ENCODE data around the gene CYP3A7. TPM values are rescaled to one million over a fixed set of nuclear protein-coding genes. Genes with fewer than 3 reads are reported as not detected.
A peak's percentile ranks its signal among the peaks of the same experiment; 100 is the strongest.
"Not testable (repeated sequence)": the region's sequence is repeated elsewhere in the genome, so short reads cannot be mapped to it uniquely, and the experiment has no call there.

The CYP3A7 gene
- total and polyA plus RNA-seq, 5 donors from 2014 or later = not detected

- ATAC-seq (ENCODE audit: low read depth in 2 of 2) (no peak), DNase-seq (no peak)
- H3K9me3 ChIP-seq (ENCODE audit: control insufficient read depth in 2 of 2, low read length in 2 of 2) = no peaks in the 10 kb centered on the region
- Mint-ChIP-seq H3K36me3 (peaks cover 26% of the 10 kb centered on the region), H3K4me1 (no peaks in the 10 kb centered on the region), H3K27me3 (peaks cover 4% of the 10 kb centered on the region), H3K27ac (peak overlapping the region in 1 of 3 donors; percentile 66), H3K4me3 (no peak overlapping the region), H3K9me3 (peaks cover 0 to 7% (median 0%) of the 10 kb centered on the region in 7 donors)
- H3K27me3 ChIP-seq (ENCODE audit: control insufficient read depth, insufficient read depth, low read length) = no peaks in the 10 kb centered on the region
- no peak overlapping the region for H3K27ac ChIP-seq (ENCODE audit: insufficient read depth, low read length, poor library complexity, severe bottlenecking)
- H3K4me1 ChIP-seq (ENCODE audit: control insufficient read depth, insufficient read depth, low read length, poor library complexity, severe bottlenecking) = no peaks in the 10 kb centered on the region
- H3K36me3 ChIP-seq (ENCODE audit: control insufficient read depth, insufficient read depth, low read length) = no peaks in the 10 kb centered on the region
- H3K4me3 ChIP-seq (ENCODE audit: low read depth, low read length) = no peak overlapping the region
These were observed 5.8 kb upstream of the CYP3A7 start for GRCh38 chr7:99740573-99741440.

GRCh38 chr7:99739699-99740572 is 4.9 kb upstream of the CYP3A7 start:
- Histone ChIP-seq H3K27me3 (ENCODE audit: control insufficient read depth, insufficient read depth, low read length) (no peaks in the 10 kb centered on the region), H3K9me3 (ENCODE audit: control insufficient read depth in 2 of 2, low read length in 2 of 2) (no peaks in the 10 kb centered on the region), H3K4me3 (ENCODE audit: low read depth, low read length) (no peak overlapping the region), H3K36me3 (ENCODE audit: control insufficient read depth, insufficient read depth, low read length) (no peaks in the 10 kb centered on the region), H3K27ac (ENCODE audit: insufficient read depth, low read length, poor library complexity, severe bottlenecking) (no peak overlapping the region), H3K4me1 (ENCODE audit: control insufficient read depth, insufficient read depth, low read length, poor library complexity, severe bottlenecking) (no peaks in the 10 kb centered on the region)
- ATAC-seq (ENCODE audit: low read depth in 2 of 2) (no peak), DNase-seq (no peak)
- Mint-ChIP-seq H3K27me3 (peaks cover 4% of the 10 kb centered on the region), H3K27ac (no peak overlapping the region), H3K36me3 (peaks cover 26% of the 10 kb centered on the region), H3K4me3 (no peak overlapping the region), H3K4me1 (no peaks in the 10 kb centered on the region), H3K9me3 (peaks cover 0 to 3% (median 0%) of the 10 kb centered on the region in 7 donors)

GRCh38 chr7:99737726-99738125 is 2.7 kb upstream of the CYP3A7 start:
- no peak for ATAC-seq (ENCODE audit: low read depth in 2 of 2)
- no peaks in the 10 kb centered on the region for H3K27me3 Mint-ChIP-seq

GRCh38 chr7:99736667-99737066 is 1.7 kb upstream of the CYP3A7 start:
- not testable (repeated sequence) for DNase-seq; ATAC-seq (ENCODE audit: low read depth in 2 of 2); H3K9me3 ChIP-seq (ENCODE audit: control insufficient read depth in 2 of 2, low read length in 2 of 2); H3K4me1 ChIP-seq (ENCODE audit: control insufficient read depth, insufficient read depth, low read length, poor library complexity, severe bottlenecking); H3K4me3 ChIP-seq (ENCODE audit: low read depth, low read length); H3K4me1 Mint-ChIP-seq; H3K27ac Mint-ChIP-seq; H3K27ac ChIP-seq (ENCODE audit: insufficient read depth, low read length, poor library complexity, severe bottlenecking); H3K4me3 Mint-ChIP-seq; H3K9me3 Mint-ChIP-seq; H3K27me3 ChIP-seq (ENCODE audit: control insufficient read depth, insufficient read depth, low read length); H3K36me3 ChIP-seq (ENCODE audit: control insufficient read depth, insufficient read depth, low read length); H3K27me3 Mint-ChIP-seq
- peaks cover 22% of the 10 kb centered on the region for H3K36me3 Mint-ChIP-seq

More at GRCh38 chr7:99737726-99738125, 2.7 kb upstream of the CYP3A7 start:
- Mint-ChIP-seq H3K27ac (no peak overlapping the region), H3K4me3 (no peak overlapping the region), H3K4me1 (no peaks in the 10 kb centered on the region), H3K36me3 (peaks cover 26% of the 10 kb centered on the region), H3K9me3 (no peaks in the 10 kb centered on the region)
- H3K36me3 ChIP-seq (ENCODE audit: control insufficient read depth, insufficient read depth, low read length) = no peaks in the 10 kb centered on the region
- H3K27ac ChIP-seq (ENCODE audit: insufficient read depth, low read length, poor library complexity, severe bottlenecking) = no peak overlapping the region
- no peak overlapping the region for H3K4me3 ChIP-seq (ENCODE audit: low read depth, low read length)
- H3K27me3 ChIP-seq (ENCODE audit: control insufficient read depth, insufficient read depth, low read length) = no peaks in the 10 kb centered on the region
- H3K4me1 ChIP-seq (ENCODE audit: control insufficient read depth, insufficient read depth, low read length, poor library complexity, severe bottlenecking) = no peaks in the 10 kb centered on the region
- DNase-seq = peak in 1 of 3 donors; percentile 13
- H3K9me3 ChIP-seq (ENCODE audit: control insufficient read depth in 2 of 2, low read length in 2 of 2) = no peaks in the 10 kb centered on the region

- Mint-ChIP-seq H3K9me3 (no peaks in the 10 kb centered on the region), H3K4me3 (no peak overlapping the region), H3K27me3 (no peaks in the 10 kb centered on the region), H3K27ac (no peak overlapping the region), H3K4me1 (no peaks in the 10 kb centered on the region), H3K36me3 (peaks cover 8% of the 10 kb centered on the region)
- no peaks in the 10 kb centered on the region for H3K27me3 ChIP-seq (ENCODE audit: control insufficient read depth, insufficient read depth, low read length)
- H3K4me1 ChIP-seq (ENCODE audit: control insufficient read depth, insufficient read depth, low read length, poor library complexity, severe bottlenecking) = no peaks in the 10 kb centered on the region
- H3K27ac ChIP-seq (ENCODE audit: insufficient read depth, low read length, poor library complexity, severe bottlenecking) = no peak overlapping the region
- no peak overlapping the region for H3K4me3 ChIP-seq (ENCODE audit: low read depth, low read length)
- H3K9me3 ChIP-seq (ENCODE audit: control insufficient read depth in 2 of 2, low read length in 2 of 2) = no peaks in the 10 kb centered on the region
- DNase-seq (peak in 1 of 3 donors; percentile 20), ATAC-seq (ENCODE audit: low read depth in 2 of 2) (no peak)
- no peaks in the 10 kb centered on the region for H3K36me3 ChIP-seq (ENCODE audit: control insufficient read depth, insufficient read depth, low read length)
These were observed 1.5 kb downstream of the CYP3A7 start for GRCh38 chr7:99733448-99733847.

GRCh38 chr7:99733003-99733402 is 2.0 kb downstream of the CYP3A7 start:
- Histone ChIP-seq H3K9me3 (ENCODE audit: control insufficient read depth in 2 of 2, low read length in 2 of 2) (no peaks in the 10 kb centered on the region), H3K4me3 (ENCODE audit: low read depth, low read length) (no peak overlapping the region), H3K27ac (ENCODE audit: insufficient read depth, low read length, poor library complexity, severe bottlenecking) (no peak overlapping the region), H3K27me3 (ENCODE audit: control insufficient read depth, insufficient read depth, low read length) (no peaks in the 10 kb centered on the region), H3K4me1 (ENCODE audit: control insufficient read depth, insufficient read depth, low read length, poor library complexity, severe bottlenecking) (no peaks in the 10 kb centered on the region), H3K36me3 (ENCODE audit: control insufficient read depth, insufficient read depth, low read length) (no peaks in the 10 kb centered on the region)
- Mint-ChIP-seq H3K4me3 (no peak overlapping the region), H3K27ac (no peak overlapping the region), H3K27me3 (no peaks in the 10 kb centered on the region), H3K4me1 (no peaks in the 10 kb centered on the region), H3K36me3 (peaks cover 5% of the 10 kb centered on the region), H3K9me3 (no peaks in the 10 kb centered on the region)
- no peak for DNase-seq
- ATAC-seq (ENCODE audit: low read depth in 2 of 2) = no peak

- H3K36me3 Mint-ChIP-seq = peaks cover 4% of the 10 kb centered on the region
- ATAC-seq (ENCODE audit: low read depth in 2 of 2) = no peak
These were observed 3.2 kb downstream of the CYP3A7 start for GRCh38 chr7:99731638-99732374.

More at GRCh38 chr7:99731638-99732374, 3.2 kb downstream of the CYP3A7 start:
- Mint-ChIP-seq H3K27me3 (no peaks in the 10 kb centered on the region), H3K9me3 (no peaks in the 10 kb centered on the region), H3K4me1 (no peaks in the 10 kb centered on the region), H3K27ac (no peak overlapping the region), H3K4me3 (no peak overlapping the region)
- H3K4me1 ChIP-seq (ENCODE audit: control insufficient read depth, insufficient read depth, low read length, poor library complexity, severe bottlenecking) = no peaks in the 10 kb centered on the region
- H3K36me3 ChIP-seq (ENCODE audit: control insufficient read depth, insufficient read depth, low read length) = no peaks in the 10 kb centered on the region
- H3K4me3 ChIP-seq (ENCODE audit: low read depth, low read length) = no peak overlapping the region
- H3K9me3 ChIP-seq (ENCODE audit: control insufficient read depth in 2 of 2, low read length in 2 of 2) = no peaks in the 10 kb centered on the region
- no peak for DNase-seq
- H3K27me3 ChIP-seq (ENCODE audit: control insufficient read depth, insufficient read depth, low read length) = no peaks in the 10 kb centered on the region
- no peak overlapping the region for H3K27ac ChIP-seq (ENCODE audit: insufficient read depth, low read length, poor library complexity, severe bottlenecking)
